ENCODE data around the gene ARL17B.
"Not testable (repeated sequence)": the region's sequence is repeated elsewhere in the genome, so short reads cannot be mapped to it uniquely, and the experiment has no call there.

ARL17B gene

GRCh38 chr17:46254215-46254614 lies 107.4 kb downstream of the ARL17B start:
- FAIRE-seq; DNase-seq (ENCODE audit: extremely low spot score, insufficient read length, low read depth): not testable (repeated sequence)

- FAIRE-seq: peak; percentile 89
- not testable (repeated sequence) for DNase-seq (ENCODE audit: extremely low spot score, insufficient read length, low read depth)
These were observed 107.8 kb downstream of the ARL17B start for GRCh38 chr17:46253722-46254121.

DNA sequence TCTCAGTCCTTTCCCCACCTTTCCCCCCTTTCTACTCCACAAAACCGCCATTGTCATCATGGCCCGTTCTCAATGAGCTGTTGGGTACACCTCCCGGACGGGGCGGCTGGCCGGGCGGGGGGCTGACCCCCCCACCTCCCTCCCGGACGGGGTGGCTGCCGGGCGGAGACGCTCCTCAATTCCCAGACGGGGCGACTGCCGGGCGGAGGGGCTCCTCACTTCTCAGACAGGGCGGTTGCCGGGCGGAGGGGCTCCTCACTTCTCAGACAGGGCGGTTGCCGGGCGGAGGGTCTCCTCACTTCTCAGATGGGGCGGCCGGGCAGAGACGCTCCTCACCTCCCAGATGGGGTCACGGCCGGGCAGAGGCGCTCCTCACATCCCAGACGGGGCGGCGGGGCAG lies 108.8 kb downstream of the ARL17B start:
- not testable (repeated sequence) for DNase-seq (ENCODE audit: extremely low spot score, insufficient read length, low read depth); FAIRE-seq

GRCh38 chr17:46249153-46249552 lies 112.4 kb downstream of the ARL17B start:
- DNase-seq (ENCODE audit: extremely low spot score, insufficient read length, low read depth); FAIRE-seq: not testable (repeated sequence)

- DNase-seq (ENCODE audit: extremely low spot score, insufficient read length, low read depth); FAIRE-seq: not testable (repeated sequence)
These were observed 116.4 kb downstream of the ARL17B start for GRCh38 chr17:46244949-46245768.

DNA sequence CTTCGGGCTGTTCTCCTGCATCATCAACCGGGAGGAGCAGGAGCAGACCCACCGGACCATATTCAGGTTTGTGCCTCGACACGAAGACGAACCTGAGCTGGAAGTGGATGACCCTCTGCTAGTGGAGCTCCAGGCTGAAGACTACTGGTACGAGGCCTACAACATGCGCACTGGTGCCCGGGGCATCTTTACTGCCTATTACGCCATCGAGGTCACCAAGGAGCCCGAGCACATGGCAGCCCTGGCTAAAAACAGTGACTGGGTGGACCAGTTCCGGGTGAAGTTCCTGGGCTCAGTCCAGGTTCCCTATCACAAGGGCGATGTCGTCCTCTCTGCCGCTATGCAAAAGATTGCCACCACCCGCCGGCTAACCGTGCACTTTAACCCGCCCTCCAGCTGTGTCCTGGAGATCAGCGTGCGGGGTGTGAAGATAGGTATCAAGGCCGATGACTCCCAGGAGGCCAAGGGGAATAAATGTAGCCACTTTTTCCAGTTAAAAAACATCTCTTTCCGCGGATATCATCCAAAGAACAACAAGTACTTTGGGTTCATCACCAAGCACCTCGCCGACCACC lies 117.1 kb downstream of the ARL17B start:
- not testable (repeated sequence) for FAIRE-seq; DNase-seq (ENCODE audit: extremely low spot score, insufficient read length, low read depth)

- not testable (repeated sequence) for FAIRE-seq; DNase-seq (ENCODE audit: extremely low spot score, insufficient read length, low read depth)
These were observed 117.6 kb downstream of the ARL17B start for GRCh38 chr17:46243928-46244327.

GRCh38 chr17:46243505-46243904 lies 118.1 kb downstream of the ARL17B start:
- not testable (repeated sequence) for DNase-seq (ENCODE audit: extremely low spot score, insufficient read length, low read depth); FAIRE-seq

GRCh38 chr17:46231359-46231758 lies 130.2 kb downstream of the ARL17B start:
- not testable (repeated sequence) for FAIRE-seq; DNase-seq (ENCODE audit: extremely low spot score, insufficient read length, low read depth)

DNA sequence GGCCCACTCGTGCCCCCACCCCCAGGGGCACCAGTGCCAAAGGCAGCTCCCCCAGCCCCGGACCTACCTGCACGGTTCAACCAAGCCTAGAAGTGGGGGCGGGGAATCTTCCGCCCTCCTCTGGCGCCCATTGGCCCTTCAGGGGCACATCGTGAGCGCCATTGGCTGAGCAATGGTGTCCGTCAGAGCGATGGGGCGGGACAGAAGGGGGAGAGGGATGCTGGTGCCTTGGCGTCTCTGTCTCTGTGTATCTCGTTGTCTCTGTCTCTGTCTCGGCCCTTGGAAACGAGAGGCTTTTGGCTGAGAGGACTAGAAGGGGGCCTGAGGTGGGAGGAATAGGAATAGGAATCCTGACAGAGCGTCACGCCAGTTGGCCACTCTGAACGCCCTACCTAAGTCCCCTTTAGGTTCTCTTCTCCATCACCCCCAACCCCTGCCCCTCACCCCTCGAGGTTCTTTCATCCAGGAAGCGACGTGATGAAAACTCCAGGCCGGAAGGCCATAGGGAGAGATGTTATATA lies 136.2 kb downstream of the ARL17B start:
- DNase-seq (ENCODE audit: extremely low spot score, insufficient read length, low read depth) (peak; percentile 55), FAIRE-seq (peak; percentile 79)

- FAIRE-seq: not testable (repeated sequence)
These were observed 136.7 kb downstream of the ARL17B start for GRCh38 chr17:46224864-46225263.

More at GRCh38 chr17:46224864-46225263, 136.7 kb downstream of the ARL17B start:
- not testable (repeated sequence) for DNase-seq (ENCODE audit: extremely low spot score, insufficient read length, low read depth)
